Peyer's patch (tissue), 4 donors: ENCODE results near the gene WDR38. TPM values are rescaled to one million over a fixed set of nuclear protein-coding genes. Genes with fewer than 3 reads are reported as not detected.

ENCODE experiments used
- DNase-seq, 3 donors: peaks; one replicate each; pipeline ENCODE4 v3.0.0-alpha.2; 2017 to 2019
- H3K27ac ChIP-seq, 4 donors: fragments of 200-600 bp; sonication (generic); one replicate each; pipeline ENCODE4 v1.5.1; 2016 to 2019
- H3K27me3 ChIP-seq, 2 donors: fragments of 200-600 bp; sonication (generic); one replicate each; pipeline ENCODE4 v1.5.1; 2019
- H3K36me3 ChIP-seq, 3 donors: fragments of 200-600 bp; sonication (generic); one replicate each; pipeline ENCODE4 v1.5.1; 2016 to 2019
- H3K4me1 ChIP-seq, 4 donors: fragments of 200-600 bp; sonication (generic); one replicate each; pipeline ENCODE4 v1.5.1; 2016 to 2019
- H3K4me3 ChIP-seq, 4 donors: fragments of 200-600 bp; sonication (generic); 1 replicate in 3 of 4; 2 replicates in 1 of 4; pipeline ENCODE4 v1.5.1; 2016 to 2019; ENCODE audit warnings: mild to moderate bottlenecking in 1 of 4
- H3K9me3 ChIP-seq, 4 donors: fragments of 200-600 bp; sonication (generic); one replicate each; pipeline ENCODE4 v1.5.1; 2016 to 2019; ENCODE audit warnings: mild to moderate bottlenecking in 1 of 4
- CTCF ChIP-seq, 6 experiments: fragments of 450-650 bp in 4 of 6; fragments of 200-600 bp in 2 of 6; sonication (generic) in 1 of 6; IDR thresholded peaks; one replicate each; pipeline ENCODE4 v1.5.1; 2017 to 2019; ENCODE audit warnings: antibody characterized with exemption in 6 of 6, mild to moderate bottlenecking in 3 of 6, moderate library complexity in 1 of 6
- POLR2A ChIP-seq, 2 donors: fragments of 450-650 bp; IDR thresholded peaks; one replicate each; pipeline ENCODE4 v1.5.1; 2017; ENCODE audit warnings: antibody characterized with exemption in 2 of 2, mild to moderate bottlenecking in 2 of 2, moderate library complexity in 2 of 2
- total RNA-seq, 4 donors: library from RNA; depleted of rRNA; stranded (reverse); fragments of >200 nt; gene quantifications; one replicate each; pipeline ENCODE4 v1.1.0, GENCODE V29; 2016

WDR38 gene
- total RNA-seq, 4 donors from 2014 or later, result not detected

GRCh38 chr9:124868511-124869465 lies 15.5 kb downstream of the WDR38 start:
- H3K4me3 ChIP-seq, result peak overlapping the region; percentile 92 to 99 (median 96)
- peak; percentile 83 to 88 for TF ChIP-seq POLR2A (IDR thresholded peaks at IDR 0.05)
- TF ChIP-seq CTCF (IDR thresholded peaks at IDR 0.05), result no peak
- H3K36me3 ChIP-seq, result peaks cover 0 to 11% (median 0%) of the 10 kb centered on the region in 3 donors
- H3K27ac ChIP-seq, result peak overlapping the region; percentile 94 to 97 (median 95)
- H3K27me3 ChIP-seq, result no peaks in the 10 kb centered on the region
- no peaks in the 10 kb centered on the region for H3K9me3 ChIP-seq
- peaks cover 0 to 46% (median 23%) of the 10 kb centered on the region in 4 donors for H3K4me1 ChIP-seq
- peak; percentile 84 to 94 (median 93) for DNase-seq

- DNase-seq, result peak; percentile 25 to 67 (median 58)
- H3K9me3 ChIP-seq, result no peaks in the 10 kb centered on the region
- H3K27me3 ChIP-seq, result no peaks in the 10 kb centered on the region
- H3K36me3 ChIP-seq, result peaks cover 0 to 17% (median 0%) of the 10 kb centered on the region in 3 donors
- TF ChIP-seq CTCF (IDR thresholded peaks at IDR 0.05), result no peak
- no peak for TF ChIP-seq POLR2A (IDR thresholded peaks at IDR 0.05)
- peak overlapping the region; percentile 92 to 99 (median 96) for H3K4me3 ChIP-seq
- peak overlapping the region; percentile 94 to 97 (median 95) for H3K27ac ChIP-seq
- peaks cover 0 to 50% (median 23%) of the 10 kb centered on the region in 4 donors for H3K4me1 ChIP-seq
Observed at GRCh38 chr9:124869466-124869985, 16.3 kb downstream of the WDR38 start.

- peak overlapping the region; percentile 92 to 99 (median 96) for H3K4me3 ChIP-seq
- H3K27me3 ChIP-seq, result no peaks in the 10 kb centered on the region
- peak overlapping the region; percentile 94 to 97 (median 95) for H3K27ac ChIP-seq
- DNase-seq, result peak in 2 of 3 donors; percentile 86 to 88
- H3K4me1 ChIP-seq, result peaks cover 0 to 50% (median 23%) of the 10 kb centered on the region in 4 donors
- TF ChIP-seq POLR2A (IDR thresholded peaks at IDR 0.05) (peak in 1 of 2 donors; percentile 13), CTCF (IDR thresholded peaks at IDR 0.05) (no peak)
- peaks cover 0 to 22% (median 0%) of the 10 kb centered on the region in 3 donors for H3K36me3 ChIP-seq
- no peaks in the 10 kb centered on the region for H3K9me3 ChIP-seq
Observed at GRCh38 chr9:124869986-124870560, 16.8 kb downstream of the WDR38 start.

- no peaks in the 10 kb centered on the region for H3K9me3 ChIP-seq
- no peaks in the 10 kb centered on the region for H3K27me3 ChIP-seq
- peak overlapping the region; percentile 94 to 97 (median 95) for H3K27ac ChIP-seq
- peaks cover 0 to 29% (median 0%) of the 10 kb centered on the region in 3 donors for H3K36me3 ChIP-seq
- peak overlapping the region; percentile 92 to 99 (median 96) for H3K4me3 ChIP-seq
- H3K4me1 ChIP-seq, result peaks cover 0 to 50% (median 23%) of the 10 kb centered on the region in 4 donors
- no peak for TF ChIP-seq POLR2A (IDR thresholded peaks at IDR 0.05)
- TF ChIP-seq CTCF (IDR thresholded peaks at IDR 0.05), result no peak
- DNase-seq, result no peak
Observed at GRCh38 chr9:124870723-124871122, 17.5 kb downstream of the WDR38 start.

GRCh38 chr9:124871156-124871561 lies 17.9 kb downstream of the WDR38 start:
- no peaks in the 10 kb centered on the region for H3K27me3 ChIP-seq
- peak overlapping the region in 3 of 4 donors; percentile 2 to 99 (median 97) for H3K4me3 ChIP-seq
- no peaks in the 10 kb centered on the region for H3K9me3 ChIP-seq
- peaks cover 0 to 50% (median 23%) of the 10 kb centered on the region in 4 donors for H3K4me1 ChIP-seq
- TF ChIP-seq POLR2A (IDR thresholded peaks at IDR 0.05) (no peak), CTCF (IDR thresholded peaks at IDR 0.05) (no peak)
- no peak for DNase-seq
- H3K27ac ChIP-seq, result peak overlapping the region in 3 of 4 donors; percentile 21 to 97 (median 95)
- H3K36me3 ChIP-seq, result peaks cover 0 to 33% (median 0%) of the 10 kb centered on the region in 3 donors
